CMK (cell line): ENCODE data around the gene PRKCB.
"Not testable (repeated sequence)": the region's sequence is repeated elsewhere in the genome, so short reads cannot be mapped to it uniquely, and the experiment has no call there.

Source experiments
- DNase-seq: peaks from one replicate; pipeline ENCODE4 v3.0.0-alpha.2; 2010; ENCODE audit warnings: low read depth

The PRKCB gene

GRCh38 chr16:23902748-23903414 lies 67.1 kb downstream of the PRKCB start:
- no peak for DNase-seq

GRCh38 chr16:23905027-23905426 lies 69.2 kb downstream of the PRKCB start:
- DNase-seq, result no peak

DNA sequence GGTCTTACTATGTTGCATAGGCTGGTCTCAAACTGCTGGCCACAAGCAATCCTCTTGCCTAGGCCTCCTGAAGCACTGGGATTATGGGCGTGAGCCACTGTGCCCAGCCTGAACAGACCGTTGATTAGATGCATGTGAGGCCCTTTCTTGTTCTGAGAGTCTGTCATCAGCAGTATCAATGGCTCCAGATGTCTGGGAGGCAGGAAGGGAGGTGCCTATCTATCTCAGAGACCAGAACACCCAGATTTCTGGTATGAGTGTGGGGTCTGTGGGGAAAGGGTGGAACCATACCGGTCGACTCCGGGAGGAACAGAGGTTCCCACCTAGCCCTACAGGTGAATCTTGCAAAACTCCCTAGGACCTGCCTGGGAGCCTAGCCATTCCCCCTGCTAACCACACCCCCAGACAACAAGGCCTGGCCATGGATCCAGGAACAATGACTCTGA lies 71.7 kb downstream of the PRKCB start:
- DNase-seq, result peak; percentile 95

DNA sequence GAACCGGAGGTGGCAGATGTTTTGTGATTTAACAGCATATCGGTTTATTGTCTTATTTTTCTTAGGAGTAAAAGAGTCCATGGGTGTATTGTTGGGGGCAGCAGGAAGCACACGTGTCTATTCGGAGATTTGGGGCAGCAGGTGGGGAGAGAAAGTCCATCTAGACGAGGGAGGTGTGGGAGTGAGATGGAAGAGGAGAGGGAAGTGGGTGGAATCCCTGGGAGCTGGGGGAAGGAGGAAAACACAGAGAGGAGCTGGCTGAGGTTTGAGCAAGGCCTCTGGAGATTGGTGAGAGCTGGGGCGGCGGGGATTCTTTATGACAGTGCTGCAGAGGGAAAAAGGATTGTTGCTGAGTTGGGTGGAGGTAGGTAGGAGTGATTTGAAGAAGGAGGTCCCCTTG lies 72.1 kb downstream of the PRKCB start:
- no peak for DNase-seq

DNA sequence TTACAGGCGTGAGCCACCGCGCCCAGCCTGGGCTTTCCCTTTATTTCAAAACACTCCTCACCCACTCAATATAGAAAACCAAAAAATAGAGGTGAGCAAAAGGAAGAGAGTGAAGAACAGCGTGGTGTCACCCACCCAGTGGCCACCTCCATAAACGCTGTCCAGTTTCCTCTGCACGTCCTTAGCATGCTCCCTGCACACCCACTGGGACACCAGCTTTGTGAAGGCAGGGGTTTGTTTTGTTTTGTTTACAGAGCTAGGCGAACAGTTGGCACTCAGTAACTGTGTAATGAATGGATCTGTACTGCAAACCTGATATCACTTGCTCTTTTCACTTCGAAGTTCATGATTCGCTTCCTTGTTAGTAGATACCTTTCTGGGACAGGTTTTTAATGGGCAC lies 73.0 kb downstream of the PRKCB start:
- DNase-seq, result no peak

DNA sequence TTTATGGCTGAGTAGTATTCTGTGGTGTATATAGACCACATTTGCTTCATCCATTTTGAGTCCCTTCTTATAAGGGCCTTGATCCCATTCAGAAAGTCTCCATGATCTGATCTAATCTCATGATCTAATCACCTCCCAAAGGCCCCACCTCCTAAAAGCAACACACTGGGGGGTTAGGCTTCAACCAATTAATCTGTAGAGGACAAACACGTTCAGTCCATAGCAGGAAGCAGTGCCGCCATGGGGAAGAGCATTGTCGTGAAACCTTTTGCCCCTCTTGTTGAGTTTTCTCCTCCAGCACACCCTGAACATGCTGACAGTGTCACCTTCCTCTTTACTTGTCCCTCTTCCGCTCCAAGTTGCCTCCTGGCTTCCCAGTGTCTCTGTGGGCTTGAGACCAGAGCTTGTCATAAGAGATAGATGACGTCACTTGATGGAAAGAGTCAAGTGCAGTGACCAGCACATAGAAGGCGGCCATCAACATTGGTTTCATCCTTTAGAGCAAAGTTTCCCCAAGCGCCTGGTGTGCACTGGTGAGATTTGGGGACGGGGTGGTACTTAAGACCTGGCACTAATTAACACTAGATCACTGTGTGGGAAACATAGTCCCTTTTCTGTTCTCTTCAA lies 74.1 kb downstream of the PRKCB start:
- no peak for DNase-seq

GRCh38 chr16:23914946-23915530 lies 79.3 kb downstream of the PRKCB start:
- no peak for DNase-seq

DNA sequence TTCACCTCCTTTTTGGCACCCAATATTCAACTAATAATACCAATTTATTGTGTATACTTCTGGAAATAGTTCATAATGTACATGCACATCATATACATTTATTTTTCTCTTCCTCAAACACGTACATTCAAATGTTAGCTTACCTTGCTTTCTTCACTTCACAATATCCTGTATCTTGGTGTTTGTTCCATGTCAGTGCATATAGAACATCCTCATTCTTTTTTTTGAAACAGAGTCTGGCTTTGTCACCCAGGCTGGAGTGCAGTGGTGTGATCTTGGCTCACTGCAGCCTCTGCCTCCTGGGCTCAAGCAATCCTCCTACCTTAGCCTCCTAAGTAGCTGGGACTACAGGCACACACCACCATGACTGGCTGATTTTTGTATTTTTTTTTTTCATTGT lies 80.8 kb downstream of the PRKCB start:
- not testable (repeated sequence) for DNase-seq

- no peak for DNase-seq
These were observed 81.8 kb downstream of the PRKCB start for GRCh38 chr16:23917621-23918020.

DNA sequence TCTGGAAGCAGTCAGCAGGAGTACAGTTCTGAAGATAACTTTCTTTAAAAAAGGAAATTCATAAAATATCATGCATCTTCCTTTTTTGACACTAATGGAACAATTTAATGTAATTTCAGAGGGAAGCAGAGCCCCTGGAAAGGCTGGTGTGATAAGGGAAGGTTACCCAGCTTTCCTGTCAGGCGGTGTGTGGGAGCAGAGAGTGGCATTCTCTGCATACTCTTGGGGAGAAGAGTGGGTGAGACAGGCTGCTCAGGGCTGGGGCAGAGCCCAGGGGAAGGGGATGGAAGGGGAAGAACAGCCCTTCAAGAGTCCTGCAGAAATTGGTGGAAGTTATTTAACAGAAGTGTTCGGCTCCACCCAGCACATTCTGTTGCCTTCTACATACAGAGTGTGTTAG lies 84.7 kb downstream of the PRKCB start:
- DNase-seq, result no peak

DNA sequence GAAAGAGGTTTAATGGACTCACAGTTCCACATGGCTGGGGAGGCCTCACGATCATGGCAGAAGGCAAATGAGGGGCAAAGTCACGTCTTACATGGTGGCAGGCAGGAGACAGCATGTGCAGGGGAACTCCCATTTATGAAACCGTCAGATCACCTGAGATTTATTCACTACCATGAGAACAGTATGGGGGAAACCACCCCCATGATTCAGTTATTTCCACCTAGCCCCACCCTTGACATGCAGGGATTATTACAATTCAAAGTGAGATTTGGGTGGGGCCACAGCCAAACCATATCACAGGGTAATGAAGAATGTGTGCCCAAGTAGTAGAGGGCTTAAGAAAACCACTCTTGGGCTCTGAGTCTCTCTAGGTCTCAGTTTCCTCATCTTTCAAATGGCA lies 85.1 kb downstream of the PRKCB start:
- no peak for DNase-seq

GRCh38 chr16:23922406-23922805 lies 86.6 kb downstream of the PRKCB start:
- no peak for DNase-seq

- DNase-seq, result no peak
These were observed 88.3 kb downstream of the PRKCB start for GRCh38 chr16:23924128-23924527.

DNA sequence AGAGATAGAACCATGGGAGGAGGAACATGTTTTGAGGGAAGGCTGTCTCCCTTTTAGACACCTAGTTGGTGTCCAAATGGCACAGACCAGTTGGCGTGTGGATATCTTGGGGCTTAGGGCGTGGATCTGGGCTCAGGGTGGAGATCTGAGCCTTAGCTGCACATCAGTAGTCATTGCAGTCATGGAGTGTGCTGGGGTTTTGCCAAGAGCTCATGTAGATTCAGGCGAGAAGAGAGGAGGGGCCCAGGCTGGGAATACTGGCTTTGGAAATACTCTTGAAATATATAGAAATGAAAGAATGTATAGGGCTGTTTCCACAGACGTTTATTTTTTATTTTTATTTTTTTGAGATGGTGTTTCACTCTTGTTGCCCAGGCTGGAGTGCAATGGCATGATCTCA lies 92.0 kb downstream of the PRKCB start:
- DNase-seq, result no peak

DNA sequence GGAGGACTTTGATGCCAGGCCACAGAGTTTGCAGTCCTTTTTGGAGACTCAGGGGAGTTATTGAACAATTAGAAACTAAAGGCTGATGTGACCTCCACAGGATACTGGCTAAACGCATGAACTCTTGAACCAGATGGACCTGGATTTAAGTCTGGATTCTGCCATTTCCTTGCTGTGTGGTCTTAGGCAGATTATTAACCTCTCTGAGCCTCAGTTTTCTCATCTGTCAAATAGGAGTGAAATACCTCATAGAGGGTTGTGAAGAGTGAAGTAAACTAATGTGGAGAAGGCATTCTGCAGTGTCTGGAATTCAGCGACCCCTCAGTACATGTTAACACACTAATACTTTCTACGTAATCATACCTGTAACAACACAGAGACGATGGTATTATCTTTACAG lies 93.5 kb downstream of the PRKCB start:
- no peak for DNase-seq

DNA sequence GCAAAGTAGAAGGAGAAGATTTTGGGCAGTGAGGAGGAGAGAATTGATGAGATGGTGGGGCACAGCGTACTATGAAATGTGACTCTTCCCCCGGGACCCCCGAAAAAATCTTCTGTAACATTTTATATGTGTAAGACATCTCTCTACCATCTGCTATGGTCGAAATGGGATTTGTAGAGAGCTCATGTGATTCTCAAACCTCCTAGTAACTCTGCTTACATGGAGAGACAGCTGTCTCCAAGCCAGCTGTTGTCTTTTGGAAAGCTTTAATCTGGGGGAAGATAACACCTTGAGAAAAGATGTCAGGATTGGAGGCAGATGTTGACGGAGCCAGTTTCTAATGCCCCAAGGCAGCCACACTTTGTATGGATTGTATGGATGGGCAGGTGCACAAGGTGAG lies 94.1 kb downstream of the PRKCB start:
- DNase-seq, result no peak

- no peak for DNase-seq
These were observed 95.0 kb downstream of the PRKCB start for GRCh38 chr16:23930791-23931190.

DNA sequence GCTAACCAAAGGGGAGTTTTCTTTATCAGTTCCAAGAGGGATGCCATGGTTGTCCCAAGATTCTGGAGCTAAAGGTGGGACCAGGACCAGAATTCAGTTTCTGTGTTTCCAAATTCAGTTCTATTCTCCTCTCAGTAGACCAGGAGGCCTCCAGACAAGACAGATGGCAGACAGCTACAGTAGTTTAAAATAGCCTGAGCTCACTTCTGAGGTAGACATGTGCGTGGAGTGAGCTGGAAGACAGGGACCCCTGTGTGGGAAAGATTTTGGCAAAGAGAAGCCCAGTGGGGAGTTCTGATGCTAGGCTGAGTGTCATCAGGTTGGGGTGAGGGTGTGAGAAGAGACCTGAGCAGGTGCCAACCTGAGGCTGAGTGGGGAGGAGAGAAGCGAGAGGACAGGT lies 95.4 kb downstream of the PRKCB start:
- DNase-seq, result no peak

DNA sequence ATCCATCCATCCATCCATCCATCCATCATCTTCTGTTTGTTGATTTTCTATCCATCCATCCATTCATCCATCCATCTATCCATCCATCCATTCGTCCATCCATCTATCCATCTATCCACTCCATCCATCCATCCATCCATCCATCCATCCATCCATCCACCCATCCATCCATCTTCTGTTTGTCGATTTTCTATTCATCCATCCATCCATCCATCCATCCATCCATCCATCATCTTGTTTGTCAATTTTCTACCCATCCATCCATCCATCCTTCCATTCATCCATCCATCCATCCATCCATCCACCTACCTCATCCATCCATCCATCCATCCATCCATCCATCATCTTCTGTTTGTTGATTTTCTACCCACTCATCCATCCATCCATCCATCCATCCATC lies 97.9 kb downstream of the PRKCB start:
- DNase-seq, result not testable (repeated sequence)

- no peak for DNase-seq
These were observed 98.9 kb downstream of the PRKCB start for GRCh38 chr16:23934610-23935236.

DNA sequence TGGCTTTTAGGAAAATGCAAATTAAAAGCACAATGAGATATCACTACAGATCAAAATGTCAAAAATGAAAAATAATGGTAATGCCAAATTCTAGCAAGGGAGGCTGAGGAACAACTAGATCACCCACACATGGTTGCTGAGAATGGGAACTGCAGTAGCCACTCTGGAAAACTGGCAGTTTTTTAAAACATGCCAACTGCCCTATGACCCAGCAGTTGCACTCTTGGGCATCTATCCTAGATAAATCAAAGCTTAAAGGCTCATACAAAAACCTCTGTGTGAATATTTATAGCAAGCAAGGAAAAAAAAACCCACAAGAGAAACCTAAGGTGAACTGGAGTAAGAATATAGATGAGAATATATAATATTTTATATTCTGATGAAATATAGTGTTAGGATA lies 104.3 kb downstream of the PRKCB start:
- no peak for DNase-seq

DNA sequence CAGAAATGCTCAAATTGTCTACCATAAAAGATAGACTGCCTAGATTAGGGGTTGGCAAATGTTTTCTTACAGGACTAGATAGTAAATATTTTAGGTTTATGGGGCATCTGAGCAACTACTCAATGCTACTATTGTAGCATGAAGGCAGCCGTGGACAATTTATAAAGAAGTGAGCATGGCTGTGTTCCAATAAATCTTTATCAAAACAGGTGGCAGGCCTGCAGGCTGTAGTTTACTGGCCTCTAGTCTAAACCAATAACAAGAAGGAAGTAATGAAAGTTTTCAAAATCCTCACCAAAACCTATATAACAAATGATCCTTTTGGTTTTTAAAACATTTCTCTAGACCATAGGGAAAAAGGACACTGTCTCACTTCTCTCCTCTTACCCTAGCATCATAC lies 105.2 kb downstream of the PRKCB start:
- DNase-seq, result no peak

DNA sequence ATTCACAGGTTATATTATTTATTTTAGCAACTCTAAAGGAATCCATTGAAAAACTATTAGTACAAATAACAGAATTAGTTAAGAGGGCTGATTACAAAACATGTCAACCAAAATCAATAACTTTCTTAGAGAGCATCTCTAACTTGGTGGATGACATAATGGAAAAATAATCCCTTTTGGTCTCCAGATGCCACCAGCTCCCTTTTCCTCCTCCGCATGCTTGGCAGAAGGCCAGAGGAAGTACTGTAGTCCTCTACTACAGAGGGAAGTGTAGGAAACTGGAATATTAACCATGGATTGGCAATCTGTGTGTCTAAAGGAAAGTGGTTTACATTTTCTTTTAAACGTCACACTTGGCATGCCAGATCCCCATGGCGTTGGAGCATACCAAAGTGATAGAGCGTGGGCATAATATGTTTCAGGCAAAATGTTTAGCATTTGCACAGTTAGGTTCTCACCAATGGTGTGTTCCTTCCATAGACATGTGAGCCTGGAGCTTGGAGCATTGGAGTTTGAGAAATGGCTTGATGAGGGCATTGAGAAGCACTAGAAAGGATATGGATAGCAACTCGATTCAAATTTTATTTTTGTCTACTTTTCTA lies 106.3 kb downstream of the PRKCB start:
- DNase-seq, result no peak
